NCI-H2196 (cell line): ENCODE results near the gene ARHGAP26.

ENCODE experiments used
- DNase-seq: peaks from one replicate; lab custom pipeline; 2025; ENCODE audit not compliant: unreplicated experiment; lab: John Stamatoyannopoulos, UW

Gene ARHGAP26

DNA sequence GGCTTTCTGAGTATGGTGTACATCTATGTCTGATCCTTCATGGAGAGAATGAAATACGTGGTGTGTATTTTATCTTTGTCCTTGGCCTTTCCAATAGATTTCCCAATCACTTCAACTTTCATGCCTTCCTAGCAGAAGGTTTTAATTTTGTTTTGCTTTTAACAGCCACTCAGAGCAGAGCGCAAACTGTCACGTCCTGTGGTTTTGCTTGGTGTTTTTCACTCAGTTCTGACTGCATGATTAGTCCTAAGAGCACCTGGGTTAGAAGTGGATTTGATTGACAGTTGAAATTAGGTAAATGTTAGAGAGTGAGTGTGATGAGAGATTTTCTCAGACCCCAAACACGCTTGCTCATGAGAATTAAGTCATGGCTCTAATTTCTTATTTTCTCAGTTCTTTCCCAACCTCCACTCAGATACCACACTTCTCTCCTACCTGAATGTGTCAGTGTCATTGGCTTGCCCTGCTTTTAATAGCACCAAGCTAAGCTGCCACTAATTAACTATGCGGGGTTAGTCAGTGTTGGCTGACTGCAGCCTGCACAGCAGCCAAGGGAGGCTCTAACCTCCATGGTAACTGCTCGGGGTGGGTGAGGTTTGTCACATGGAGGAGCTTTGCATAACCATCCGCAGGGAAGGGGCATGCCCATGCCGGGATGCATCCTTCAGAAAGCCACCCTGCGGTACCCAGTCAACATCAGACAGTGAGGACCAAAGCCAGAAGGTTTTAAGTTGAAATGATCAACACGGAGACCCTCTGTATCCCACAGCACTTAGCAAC lies 459.9 kb downstream of the ARHGAP26 start:
- no peak for DNase-seq

DNA sequence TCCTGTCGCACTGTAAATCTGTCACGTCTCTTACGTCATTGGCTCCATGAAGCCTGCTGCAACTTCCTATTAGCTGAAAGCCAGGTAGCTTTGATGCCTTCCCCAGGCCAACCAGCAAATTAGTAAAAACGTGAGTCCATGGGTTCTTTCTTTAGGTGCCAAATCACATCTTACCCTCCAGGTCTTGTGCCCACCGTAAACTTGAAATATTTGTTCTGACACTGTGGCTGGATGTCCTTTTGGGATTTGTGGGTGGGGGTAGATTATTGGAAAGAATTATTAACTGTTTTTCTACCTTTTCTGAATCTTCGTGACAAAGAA lies 460.5 kb downstream of the ARHGAP26 start:
- DNase-seq: no peak

DNA sequence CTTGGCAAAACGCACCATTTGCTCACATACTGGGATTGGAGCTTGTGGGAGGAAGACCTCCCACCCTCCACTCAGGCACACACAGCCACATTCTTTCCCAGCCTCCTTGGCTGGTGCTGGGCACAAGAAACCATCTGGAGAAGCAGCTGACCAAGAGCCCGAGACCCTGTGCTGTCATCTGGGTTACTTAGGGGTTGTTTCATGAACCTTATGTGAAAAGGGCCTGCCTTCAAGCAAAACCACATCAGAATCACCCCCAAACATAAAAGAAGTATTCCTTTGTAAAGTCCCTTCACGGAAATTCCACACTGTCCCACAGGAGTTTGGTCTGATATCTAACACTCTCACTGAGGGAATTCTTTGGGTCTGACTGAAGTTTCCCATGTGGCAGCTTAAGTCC lies 461.2 kb downstream of the ARHGAP26 start:
- no peak for DNase-seq

DNA sequence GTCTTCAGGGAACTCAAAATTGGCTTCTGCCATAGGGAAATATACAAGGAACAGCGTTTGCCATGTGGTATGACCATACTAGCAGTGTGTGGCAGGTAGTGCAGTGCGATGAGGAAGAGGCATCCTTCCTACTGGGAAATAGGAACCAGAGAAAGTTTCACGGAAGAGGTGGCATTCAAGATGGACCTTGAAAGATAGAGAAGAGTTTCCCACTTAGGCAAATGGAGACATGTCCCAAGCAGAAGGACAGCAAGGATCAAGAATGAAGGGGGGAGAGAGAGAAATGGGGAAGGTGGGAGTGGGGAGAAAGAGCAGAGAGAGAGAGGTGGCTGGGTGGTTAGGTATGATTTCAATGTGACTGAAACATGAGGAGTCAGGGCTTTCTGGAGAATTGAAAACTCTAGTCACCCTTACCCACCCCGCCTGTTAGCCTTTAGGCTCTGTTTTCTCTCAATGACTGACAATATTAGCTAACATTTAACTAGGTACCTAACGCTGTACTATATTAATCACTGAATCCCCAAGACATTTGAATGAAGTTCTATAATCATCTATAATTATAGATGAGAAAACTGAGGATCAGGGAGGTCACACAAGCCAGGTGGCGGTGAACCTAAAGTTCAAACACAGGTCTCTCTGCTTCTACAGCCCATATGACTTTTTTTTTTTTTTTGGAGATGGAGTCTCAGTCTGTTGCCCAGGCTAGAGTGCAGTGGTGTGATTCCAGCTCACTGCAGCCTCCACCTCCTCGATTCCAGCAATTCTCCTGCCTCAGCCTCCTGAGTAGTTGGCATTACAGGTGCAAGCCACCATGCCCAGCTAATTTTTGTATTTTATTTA lies 462.0 kb downstream of the ARHGAP26 start:
- DNase-seq: no peak

DNA sequence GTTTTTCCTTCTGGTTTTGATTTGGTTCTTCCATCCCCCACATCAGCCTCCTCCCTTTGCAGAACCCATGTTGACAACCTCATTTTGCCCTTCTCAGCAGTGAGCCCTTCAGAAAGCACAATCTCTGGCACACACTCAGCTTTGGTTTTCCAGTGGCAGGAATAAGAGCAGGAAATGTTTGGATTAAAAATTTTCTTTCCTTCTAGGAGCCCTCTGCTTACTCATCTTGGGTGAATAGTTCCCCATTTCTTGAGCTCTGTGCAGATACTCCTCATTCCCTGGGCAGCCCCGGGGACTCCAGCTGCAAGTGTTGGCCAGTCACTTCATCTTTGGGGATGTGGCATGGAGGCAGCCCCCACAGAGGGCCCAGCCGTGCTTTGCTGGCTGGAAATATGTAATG lies 462.9 kb downstream of the ARHGAP26 start:
- DNase-seq: no peak

DNA sequence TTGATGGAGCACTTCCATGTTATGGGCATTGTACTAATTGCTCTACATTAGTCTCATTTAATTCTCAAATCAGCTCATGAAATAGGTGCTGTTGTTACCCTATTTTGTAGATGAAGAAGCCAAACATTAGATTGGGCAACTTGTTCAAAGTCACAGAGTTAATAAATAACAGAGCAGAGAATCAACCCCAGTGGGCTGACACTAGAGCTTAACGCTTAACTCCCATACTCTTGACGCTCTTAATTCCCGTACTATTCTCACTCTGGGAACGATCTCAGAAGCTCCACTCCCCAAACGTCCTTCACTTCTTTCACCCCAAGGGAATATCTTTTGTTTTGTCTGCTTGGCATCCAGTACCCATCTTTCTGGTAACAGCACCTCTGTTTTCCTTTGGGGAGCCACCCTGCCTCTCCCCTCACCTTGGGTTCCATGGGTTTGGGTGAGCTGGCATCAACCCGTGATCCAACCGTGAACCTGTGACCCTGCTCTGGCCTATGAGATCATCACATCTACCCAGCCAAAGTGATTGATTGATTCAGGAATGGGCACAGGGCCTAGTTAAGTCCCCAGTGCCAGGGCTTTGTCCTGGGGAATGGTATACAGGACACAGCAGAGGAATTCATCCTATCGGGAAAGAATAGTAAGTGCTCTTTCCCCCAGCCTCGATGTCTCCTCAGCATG lies 464.1 kb downstream of the ARHGAP26 start:
- DNase-seq: no peak

DNA sequence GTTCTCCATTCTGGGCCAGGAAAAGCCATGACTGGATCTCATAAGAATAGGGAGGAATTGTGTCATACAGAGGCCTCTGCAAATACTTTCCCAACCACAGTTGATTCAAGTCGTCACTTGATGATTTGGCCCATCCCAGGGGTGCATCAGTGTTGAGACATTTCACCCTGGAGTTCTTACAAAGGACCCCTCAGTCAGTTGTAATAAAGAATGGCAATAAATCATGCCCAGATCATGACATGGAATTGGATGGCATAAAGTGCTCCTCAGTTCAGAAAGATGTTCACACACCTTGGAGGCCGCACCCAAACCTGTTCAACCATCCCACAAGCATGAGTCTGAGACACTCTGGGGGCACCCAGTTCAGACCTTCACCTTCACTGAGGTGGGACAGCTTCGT lies 465.2 kb downstream of the ARHGAP26 start:
- DNase-seq: no peak

DNA sequence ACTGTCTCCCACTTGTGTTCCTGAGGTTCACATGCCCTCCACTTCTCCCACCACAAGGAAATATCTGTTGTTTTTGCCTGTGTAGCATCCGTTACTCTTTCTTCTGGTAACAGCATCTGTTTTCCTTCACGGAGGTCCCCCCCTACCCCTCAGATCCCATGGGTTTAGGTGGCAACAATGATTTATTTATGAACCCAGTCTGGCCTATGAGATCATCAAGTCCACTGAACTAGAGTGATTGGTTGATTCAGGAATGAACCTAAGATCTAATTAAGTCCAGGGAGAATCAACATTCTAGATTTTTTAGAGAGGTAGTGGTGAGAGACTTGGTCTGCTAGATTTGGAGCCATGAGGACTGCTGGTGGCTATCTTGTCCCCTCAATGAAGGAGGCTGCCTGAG lies 466.5 kb downstream of the ARHGAP26 start:
- DNase-seq: no peak

DNA sequence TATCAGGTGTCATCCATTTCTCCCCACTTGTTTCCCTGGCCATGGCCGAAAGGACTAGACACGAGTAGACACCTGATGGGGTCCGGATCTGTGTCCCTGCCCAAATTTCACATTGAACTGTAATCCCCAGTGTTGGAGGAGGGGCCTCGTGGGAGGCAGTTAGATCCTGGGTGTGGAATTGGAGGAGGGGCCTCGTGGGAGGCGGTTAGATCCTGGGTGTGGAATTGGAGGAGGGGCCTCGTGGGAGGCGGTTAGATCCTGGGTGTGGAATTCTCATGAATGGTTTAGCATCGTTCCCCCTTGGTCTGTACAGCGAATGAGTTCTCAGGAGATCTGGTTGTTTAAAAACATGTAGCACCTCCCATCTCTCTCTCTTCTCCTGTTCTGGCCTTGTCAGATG lies 467.5 kb downstream of the ARHGAP26 start:
- DNase-seq: no peak

DNA sequence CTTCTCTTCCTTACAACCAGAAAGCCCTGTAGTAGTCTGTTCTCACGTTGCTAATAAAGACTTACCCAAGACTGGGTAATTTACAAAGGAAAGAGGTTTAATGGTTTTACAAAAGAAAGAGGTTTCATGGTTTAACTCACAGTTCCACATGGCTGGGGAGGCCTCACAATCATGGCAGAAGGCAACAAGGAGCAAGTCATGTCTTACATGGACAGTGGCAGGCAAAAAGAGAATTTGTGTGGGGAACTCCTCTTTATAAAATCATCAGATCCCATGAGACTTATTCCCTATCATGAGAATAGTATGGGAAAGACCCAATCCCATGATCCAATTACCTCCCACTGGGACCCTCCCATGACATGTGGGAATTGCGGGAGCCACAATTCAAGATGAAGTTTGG lies 468.4 kb downstream of the ARHGAP26 start:
- no peak for DNase-seq

DNA sequence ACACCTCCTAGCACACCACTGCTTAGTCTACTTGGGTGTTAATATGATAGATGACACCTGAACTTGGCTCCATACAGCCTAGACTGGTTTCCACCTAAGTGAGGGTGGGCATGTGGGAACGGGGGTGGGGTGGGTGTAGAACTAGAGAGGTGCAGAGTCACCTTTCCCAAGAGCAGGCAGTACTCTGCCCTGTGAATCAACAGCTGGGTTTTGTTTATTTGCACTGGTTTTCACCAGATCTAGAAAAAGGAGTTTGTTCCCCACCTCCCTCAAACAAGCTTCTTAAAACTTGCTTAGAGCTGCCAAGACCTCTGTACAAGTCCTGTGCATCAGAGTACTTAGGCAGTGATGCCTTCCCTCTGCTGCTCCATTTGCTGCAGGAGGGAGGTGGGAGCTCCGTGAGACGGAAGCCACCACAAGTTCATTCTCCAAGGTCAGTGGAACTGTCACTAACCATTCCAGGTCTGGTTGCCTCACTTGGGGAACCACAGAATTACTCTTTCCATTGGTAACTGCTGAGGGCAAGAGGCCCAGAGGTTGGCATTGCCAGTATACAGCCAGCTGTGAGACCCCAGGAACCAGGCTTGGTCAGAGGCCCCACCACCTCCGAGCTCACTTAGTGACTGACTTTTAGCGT lies 469.8 kb downstream of the ARHGAP26 start:
- no peak for DNase-seq

DNA sequence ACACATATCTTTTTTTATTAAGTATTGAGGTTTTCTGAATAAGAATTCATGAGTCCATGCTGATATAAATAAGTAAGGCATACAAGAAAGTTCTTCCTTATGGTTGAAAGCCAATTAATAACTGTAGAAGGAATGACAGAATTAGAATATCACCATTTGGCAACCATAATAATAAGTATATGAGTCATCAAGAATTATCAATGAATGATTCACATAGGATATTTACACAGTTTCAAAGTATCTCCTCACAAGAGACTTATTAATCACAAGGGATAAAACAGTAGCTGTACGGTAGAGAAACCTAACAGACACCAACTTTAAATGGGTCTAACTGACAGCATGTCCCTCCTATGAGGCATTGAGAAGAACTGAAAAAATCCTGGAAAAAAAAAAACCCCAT lies 471.7 kb downstream of the ARHGAP26 start:
- DNase-seq: no peak

DNA sequence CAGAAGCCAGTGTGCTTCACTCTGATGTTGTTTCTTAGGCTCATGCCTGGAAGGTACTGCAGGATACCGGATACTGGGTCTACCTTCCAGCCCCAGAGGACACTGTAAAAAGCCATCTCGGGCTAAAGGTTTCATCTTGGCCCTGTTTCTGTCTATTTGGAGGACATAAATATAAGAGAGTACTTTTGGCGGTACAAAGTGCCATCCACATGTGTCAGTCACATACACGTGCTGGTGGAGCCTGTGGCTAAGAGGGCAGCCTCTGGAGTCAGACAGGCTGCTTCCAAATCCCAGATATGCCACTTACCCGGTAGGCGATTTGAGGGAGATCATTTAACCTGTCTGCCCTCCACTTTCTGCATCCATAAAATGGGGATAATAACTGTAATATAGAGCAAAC lies 472.9 kb downstream of the ARHGAP26 start:
- DNase-seq: no peak

DNA sequence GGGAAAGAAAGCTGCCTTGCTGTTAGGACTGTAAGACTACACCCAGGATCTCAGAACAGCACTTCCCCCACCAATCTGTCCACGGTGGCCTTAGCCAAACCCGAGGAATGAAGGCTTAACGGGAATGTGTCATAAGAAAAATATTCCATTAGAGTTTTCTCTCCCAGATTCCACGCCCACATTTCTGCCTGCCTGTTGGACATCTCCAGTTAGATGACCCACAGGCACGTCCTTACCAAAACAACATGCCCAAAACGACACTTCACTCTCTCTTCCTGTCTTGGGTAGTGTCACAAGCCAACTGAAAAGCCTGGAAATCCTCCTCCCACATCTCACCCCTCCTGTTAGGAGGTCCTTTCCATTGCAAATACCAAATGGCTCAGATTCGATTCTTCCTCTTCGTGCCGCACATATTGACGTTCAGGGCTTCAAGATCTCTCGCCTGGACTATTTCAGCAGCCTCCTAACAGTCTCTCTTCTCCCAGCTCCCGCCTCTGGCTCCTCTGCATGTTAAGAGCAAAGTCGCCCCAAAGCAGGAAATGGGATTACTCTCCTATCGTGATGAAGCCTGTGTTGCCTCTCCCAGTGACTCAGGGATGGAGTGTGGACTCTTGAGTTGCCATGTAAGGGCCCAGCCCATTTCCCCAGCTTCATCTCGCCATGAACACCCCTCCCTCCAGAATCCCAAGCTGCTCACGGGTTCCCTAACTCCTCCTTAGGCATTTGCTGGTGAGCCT lies 474.0 kb downstream of the ARHGAP26 start:
- DNase-seq: no peak

DNA sequence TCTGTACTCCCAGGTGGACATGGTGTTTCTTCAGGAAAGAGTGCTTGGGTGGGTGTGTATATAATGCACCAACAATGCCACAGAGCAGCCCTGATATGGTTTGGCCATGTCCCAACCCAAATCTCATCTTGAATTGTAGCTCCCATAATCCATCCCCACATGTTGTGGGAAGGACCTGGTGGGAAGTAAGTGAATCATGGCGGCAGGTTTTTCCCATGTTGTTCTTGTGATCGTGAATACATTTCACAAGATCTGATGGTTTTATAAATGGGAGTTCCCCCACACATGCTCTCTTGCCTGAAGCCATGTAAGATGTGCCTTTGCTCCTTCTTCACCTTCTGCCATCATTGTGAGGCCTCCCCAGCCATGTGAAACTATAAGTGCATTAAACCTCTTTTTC lies 474.8 kb downstream of the ARHGAP26 start:
- no peak for DNase-seq

DNA sequence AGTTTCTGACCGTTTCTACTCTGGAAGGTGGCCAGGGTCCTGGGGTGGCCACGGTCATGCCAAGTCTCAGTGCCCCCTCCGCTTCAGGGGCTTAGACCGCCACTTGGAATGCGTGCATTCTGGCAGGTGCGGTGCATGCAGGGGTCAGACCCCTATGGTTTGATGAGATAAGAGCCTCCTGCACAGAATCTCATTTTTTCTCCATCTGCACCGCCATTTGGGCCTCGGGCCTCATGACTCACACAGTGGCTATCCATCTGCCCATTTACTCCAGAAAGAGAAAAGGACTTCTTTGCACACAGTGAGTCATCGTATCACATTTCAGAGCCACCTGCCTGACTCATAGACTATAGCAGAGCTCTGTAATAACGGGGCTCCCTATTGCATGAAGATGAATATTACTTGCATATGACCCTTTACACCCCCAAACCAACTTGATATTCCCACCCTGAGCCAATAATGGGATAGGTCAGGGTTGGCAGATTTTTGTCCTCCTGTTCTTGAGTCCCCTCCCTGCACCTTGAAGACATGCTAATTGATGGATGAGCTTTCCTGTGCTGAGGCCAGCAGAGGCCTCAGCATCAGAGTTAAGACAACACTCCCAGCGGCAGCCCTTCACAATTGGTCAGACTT lies 475.9 kb downstream of the ARHGAP26 start:
- peak; percentile 92 for DNase-seq

DNA sequence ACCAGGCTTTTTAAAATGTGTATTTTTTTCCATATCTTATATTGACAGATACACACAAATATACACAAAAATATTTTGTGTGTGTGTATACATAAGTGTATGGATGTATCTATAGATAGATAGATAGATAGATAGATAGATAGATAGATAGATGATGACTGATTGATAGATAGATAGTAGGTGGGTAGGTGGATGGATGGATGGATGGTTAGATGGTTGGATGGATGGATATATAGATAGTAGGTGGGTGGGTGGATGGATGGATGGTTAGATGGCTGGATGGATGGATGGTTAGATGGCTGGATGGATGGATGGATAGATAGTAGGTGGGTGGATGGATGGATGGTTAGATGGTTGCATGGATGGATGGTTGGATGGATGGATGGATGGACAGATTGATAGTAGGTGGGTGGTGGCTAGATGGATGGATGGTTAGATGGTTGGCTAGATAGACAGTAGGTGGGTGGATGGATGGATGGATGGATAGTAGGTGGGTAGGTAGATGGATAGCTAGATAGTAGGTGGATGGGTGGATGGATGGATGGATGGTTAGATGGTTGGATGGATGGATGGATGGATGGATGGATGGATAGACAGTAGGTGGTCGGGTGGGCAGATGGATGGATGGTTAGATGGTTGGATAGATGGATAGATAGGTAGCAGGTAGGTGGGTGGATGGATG lies 477.1 kb downstream of the ARHGAP26 start:
- DNase-seq: no peak

DNA sequence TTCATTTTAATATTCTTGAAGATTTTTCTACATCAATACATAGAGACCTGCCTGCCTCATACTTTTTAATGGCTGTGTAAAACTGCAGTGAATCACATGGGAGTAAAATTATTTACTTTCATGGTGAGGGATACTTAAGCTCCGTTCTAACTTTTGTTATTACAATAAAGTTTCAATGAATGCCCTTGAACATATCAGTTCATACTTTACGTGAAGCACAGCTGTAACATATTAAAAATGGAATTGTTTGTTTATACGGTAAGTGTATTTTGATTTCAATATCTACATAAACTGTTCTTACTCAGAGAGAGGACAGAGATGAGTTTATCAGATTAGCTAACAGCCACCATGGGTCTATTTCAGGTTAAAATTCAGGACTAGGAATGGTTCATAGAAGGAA lies 478.2 kb downstream of the ARHGAP26 start:
- no peak for DNase-seq

DNA sequence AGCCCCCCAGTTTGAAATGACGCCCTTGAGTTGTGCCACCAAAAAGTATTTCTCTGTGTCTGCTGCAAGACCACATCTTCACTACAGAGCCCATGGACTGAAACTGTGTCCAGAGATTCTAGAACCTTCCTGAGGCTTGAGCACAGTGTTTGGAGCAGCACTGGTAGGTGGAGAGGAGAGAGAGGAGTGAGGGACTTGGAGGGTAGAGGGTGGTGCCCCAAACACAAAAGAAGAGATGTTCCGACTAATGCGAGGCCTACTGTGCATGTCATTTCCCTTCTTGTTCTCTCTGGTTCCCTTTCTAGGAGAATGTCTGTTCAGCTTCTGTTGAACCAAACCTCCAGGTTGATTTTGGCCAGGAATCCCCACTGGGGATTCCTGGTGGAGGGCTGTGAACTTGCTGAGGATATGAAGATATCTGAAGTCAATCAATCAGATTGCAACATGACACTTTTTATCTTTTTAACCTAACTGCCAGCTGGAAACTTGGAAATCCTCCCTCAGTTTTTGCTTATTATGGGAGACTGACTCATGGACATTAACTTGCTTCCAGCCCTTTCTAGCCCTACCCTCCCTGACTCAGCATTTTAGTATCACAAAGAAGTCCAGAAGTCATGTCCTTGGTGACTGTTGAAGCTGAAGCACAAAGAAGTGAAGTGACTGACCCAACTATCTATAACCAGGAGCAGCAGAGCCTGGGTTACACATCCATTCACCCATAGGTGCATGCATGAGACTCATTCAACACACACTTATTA lies 478.8 kb downstream of the ARHGAP26 start:
- DNase-seq: no peak
